HL-60/S4 treated with phorbol 12-myristate 13-acetate at 8.2 ng/mL for 4 days and 3 days (cell line): ENCODE measurements around the gene TNFSF4.

Experiments
- in situ Hi-C: fragments of 300-500 bp; cut with MboI; formaldehyde crosslinking; loops from 2 replicates; pipeline ENCODE4 v1.15.0; 2022; ENCODE audit warnings: low sequenced_read_pairs

The TNFSF4 gene

GRCh38 chr1:173212952-173213491 is 5.9 kb upstream of the TNFSF4 start:
- in situ Hi-C loops, result no loop called here

DNA sequence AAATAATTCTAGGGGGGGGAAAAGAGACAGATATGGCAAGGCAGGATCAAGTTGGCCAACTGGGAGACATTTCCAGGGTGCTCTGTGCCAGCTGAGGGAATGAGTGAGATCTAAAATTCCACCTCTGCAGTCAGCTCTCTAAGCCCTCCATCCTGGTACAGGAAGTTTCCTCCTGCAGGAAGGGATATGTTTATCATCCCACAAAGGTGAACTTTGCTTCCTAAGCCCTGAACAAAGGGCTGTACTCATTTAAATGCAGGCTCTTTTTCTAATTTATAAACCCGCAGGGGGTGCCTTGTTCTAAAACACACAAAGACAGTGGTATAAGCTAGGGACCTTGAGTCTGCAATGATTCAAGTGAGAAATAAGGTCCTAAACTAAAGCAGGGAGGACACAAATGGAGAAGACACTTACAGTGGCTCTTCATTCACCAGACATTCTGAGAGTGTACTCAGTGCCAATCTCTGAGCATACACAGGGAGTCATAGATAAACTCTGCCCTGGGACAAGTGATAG is 3.6 kb upstream of the TNFSF4 start:
- in situ Hi-C loops, result no loop called here

- in situ Hi-C loops, result no loop called here
Observed at GRCh38 chr1:173210283-173210682, 3.2 kb upstream of the TNFSF4 start.

DNA sequence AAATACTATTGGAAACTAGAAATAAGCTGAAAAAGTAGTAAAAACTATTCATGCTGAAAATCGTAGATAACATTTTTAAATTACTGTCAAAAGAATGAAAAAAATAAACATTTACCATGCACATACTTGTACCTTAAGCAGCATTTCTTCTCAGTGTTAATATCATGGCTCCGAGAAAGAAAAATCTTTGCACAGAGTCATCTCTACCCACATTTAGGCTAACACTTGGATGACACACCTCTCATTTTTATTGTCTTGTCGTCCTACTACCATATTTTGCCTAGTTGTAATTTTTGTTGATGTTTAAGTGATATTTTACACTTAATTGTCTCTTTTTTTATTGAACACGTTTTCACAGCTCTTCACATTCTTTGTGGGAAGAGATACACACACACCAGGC is 1.7 kb upstream of the TNFSF4 start:
- in situ Hi-C loops, result no loop called here

- in situ Hi-C loops, result no loop called here
Observed at GRCh38 chr1:173208146-173208545, 1.0 kb upstream of the TNFSF4 start.

DNA sequence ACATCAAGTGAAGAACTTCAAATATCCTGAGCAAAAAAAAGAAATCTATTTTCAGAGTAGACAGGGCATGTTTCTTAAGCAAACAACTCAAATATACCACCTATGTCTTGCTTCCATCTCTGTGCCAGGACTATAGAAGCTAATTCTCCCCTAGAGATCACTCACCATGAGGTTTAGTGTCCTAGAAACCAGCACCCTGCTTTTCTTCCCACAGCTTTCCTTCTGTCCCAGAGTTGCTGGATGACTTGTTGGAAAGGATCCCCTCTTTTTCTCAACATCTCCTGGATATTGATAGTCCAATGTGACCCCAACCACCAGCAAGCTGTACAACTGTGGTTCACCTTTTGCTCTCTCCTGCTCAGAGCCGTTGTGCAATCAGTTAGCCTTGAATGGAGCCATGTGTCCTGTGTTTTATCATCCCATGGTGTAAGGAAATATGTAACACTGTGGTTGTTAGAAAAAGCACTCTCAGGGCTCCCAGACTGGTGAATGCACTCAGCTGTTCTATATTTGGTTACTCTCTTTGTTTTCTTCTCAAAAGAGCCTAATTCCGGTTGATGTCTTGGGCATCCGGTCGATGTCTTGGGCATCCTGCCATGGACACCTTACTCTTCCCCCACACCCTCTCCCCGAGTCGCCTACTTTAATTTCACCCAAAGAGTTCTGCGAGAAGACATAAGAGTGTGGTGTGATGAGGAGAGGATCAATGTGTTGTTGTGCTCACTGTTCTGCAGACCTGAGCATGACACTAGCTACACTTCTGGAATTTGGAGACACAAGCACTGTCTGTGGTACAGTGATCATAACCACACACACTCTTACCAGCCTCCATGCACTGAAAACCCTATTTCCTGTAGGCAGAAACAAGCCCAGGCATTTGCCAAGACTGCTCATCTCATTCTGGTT is 1.7 kb downstream of the TNFSF4 start:
- in situ Hi-C loops, result no loop called here

GRCh38 chr1:173204693-173205092 is 2.4 kb downstream of the TNFSF4 start:
- in situ Hi-C loops, result no loop called here

GRCh38 chr1:173202424-173203145 is 4.5 kb downstream of the TNFSF4 start:
- in situ Hi-C loops, result no loop called here

DNA sequence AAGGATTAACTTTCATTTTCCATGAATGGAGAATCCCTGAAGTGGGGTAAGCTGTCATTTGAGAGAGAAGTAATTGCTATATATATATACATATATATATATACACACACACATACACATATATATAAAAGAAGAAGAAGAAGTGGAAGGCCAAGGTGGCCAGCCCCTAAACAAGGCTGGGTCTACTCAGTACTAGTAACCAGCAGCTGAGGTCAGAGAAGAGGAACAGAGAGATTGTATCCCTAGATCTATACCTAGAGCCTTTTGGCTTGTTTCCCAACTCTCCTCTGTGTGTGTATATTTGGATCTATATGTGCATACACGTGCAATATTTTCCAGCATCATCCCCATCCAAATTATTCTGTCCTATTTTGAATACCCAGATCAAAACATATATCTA is 5.2 kb downstream of the TNFSF4 start:
- in situ Hi-C loops, result no loop called here

DNA sequence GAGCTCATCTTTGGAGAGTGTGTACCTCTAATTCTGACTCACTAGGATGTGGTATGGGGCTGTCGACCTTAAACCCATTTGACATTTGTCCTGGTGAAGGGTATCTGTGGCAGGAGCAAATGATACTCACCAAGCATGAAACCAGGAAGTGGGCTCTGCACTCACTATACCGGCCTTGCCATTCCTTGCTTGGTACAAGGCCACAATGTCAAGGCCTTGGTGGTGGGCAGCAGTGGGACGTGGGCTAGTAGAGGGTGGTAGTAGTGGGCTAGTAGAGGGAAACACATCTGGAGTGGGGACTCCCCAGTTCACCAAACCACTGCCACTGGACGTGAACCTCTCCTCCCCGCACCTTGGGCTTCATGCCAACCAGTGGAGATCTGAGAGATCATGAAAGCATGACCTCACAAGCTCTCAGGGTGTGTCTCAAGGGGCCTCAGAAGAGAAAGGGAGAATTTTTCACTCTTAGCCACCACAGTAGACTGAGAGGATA is 11.5 kb downstream of the TNFSF4 start:
- in situ Hi-C loops, result loop anchor here (10.0 kb wide), 1 partner anchor 451 kb away; no protein-coding TSS in a partner anchor

DNA sequence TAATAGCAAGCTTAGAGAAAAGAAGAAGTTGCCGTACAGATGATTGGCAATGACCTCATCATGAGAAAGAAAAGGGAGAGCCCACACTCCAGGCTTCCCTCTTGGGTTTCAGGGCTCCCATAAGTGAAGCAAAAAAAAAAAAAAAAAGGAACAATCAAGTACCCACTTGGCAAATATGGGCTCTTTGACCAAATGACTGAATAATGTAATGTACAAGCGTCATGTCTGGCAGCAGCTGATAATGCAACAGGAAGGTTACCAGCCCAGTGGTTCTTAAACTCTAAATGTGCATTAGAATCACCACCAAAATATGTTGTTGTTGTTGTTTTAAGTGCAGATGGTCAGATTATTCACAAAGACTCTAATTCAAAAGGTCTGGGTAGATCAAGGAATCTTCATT is 13.5 kb downstream of the TNFSF4 start:
- in situ Hi-C loops, result loop anchor here (10.0 kb wide), 1 partner anchor 449 kb away; no protein-coding TSS in a partner anchor

DNA sequence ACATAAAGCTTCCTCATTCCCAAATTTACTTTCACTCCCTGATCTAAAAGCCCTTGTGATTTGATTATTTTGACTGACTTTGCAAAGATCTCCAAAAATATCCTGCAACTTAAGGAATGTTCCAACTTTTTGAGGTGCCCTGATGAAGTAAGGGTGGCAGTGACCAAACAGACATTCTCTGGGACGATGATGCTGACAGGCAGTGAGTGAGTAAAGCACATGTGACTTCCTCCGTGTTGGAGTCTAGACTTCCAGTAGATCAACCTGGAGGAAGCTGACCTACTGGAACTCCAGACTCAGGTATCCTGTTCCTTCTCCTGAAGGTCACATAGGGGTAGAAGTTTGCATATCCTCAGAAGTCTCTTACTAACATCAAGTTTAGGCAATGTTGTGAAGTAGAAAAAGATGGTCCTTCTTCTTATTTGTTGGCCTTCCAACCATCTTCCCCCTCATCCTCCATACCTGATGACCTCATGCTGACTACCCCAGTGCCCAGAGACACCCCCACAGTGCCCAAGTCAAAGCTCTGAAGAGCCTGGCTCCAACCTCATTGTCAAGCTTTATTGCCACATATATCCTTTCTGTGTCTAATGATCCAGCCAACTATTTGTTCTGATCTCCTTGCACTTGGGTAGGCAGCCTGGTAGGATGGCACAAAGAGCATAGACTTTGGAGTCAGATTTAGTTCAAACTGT is 16.0 kb downstream of the TNFSF4 start:
- in situ Hi-C loops, result loop anchor here (10.0 kb wide), 1 partner anchor 446 kb away; no protein-coding TSS in a partner anchor

- in situ Hi-C loops, result loop anchor here (10.0 kb wide), 1 partner anchor 446 kb away; no protein-coding TSS in a partner anchor
Observed at GRCh38 chr1:173190101-173190936, 16.8 kb downstream of the TNFSF4 start.

- in situ Hi-C loops, result no loop called here
Observed at GRCh38 chr1:173187671-173188237, 19.4 kb downstream of the TNFSF4 start.

DNA sequence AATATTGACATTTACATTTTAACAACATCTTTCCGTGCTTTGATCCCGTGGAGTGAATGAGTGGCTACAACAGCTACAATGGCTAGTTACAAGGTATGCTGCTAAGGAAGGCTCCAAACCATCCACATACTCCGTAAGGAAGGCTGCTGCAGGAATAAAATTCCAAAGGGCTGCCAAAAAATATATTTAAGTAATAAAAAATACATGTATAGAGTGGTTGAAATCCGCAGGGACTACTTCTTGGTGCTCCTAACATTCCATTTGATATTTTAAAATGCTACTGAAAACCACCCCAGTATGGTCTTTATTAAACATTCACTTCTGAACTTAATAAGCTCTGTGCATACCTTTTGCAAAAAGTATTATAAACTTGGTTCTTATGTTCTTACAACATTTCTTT is 25.3 kb downstream of the TNFSF4 start:
- in situ Hi-C loops, result no loop called here

GRCh38 chr1:173176246-173176645 is 30.9 kb downstream of the TNFSF4 start:
- in situ Hi-C loops, result no loop called here

GRCh38 chr1:173175514-173176145 is 31.5 kb downstream of the TNFSF4 start:
- in situ Hi-C loops, result no loop called here

- in situ Hi-C loops, result no loop called here
Observed at GRCh38 chr1:173173388-173173787, 33.7 kb downstream of the TNFSF4 start.

- in situ Hi-C loops, result no loop called here
Observed at GRCh38 chr1:173171152-173171551, 36.0 kb downstream of the TNFSF4 start.
